HG03025 (cell line): Measurements from ENCODE around the gene HHATL.

Source experiments
- ATAC-seq: cut with Tn5 transposase; IDR thresholded peaks from one replicate; pipeline ENCODE4 v1.9.1; 2021; ENCODE audit warnings: mild to moderate bottlenecking, moderate library complexity; ENCODE audit not compliant: unreplicated experiment, low FRiP score

The HHATL gene

GRCh38 chr3:42714171-42714852, 11.7 kb upstream of the HHATL start:
- no peak for ATAC-seq

GRCh38 chr3:42713747-42714146, 11.1 kb upstream of the HHATL start:
- ATAC-seq: no peak

GRCh38 chr3:42712688-42713372, 10.2 kb upstream of the HHATL start:
- no peak for ATAC-seq

GRCh38 chr3:42712344-42712648, 9.7 kb upstream of the HHATL start:
- no peak for ATAC-seq

- ATAC-seq: no peak
Measured at GRCh38 chr3:42711491-42712343, 9.1 kb upstream of the HHATL start.

GRCh38 chr3:42710323-42711021, 7.9 kb upstream of the HHATL start:
- no peak for ATAC-seq

- no peak for ATAC-seq
Measured at GRCh38 chr3:42709621-42710020, 7.0 kb upstream of the HHATL start.

- no peak for ATAC-seq
Measured at GRCh38 chr3:42708611-42709151, 6.1 kb upstream of the HHATL start.

GRCh38 chr3:42707620-42708355, 5.2 kb upstream of the HHATL start:
- no peak for ATAC-seq

- no peak for ATAC-seq
Measured at GRCh38 chr3:42706721-42707619, 4.4 kb upstream of the HHATL start.

- ATAC-seq: no peak
Measured at GRCh38 chr3:42705962-42706585, 3.5 kb upstream of the HHATL start.

- ATAC-seq: no peak
Measured at GRCh38 chr3:42705058-42705767, 2.6 kb upstream of the HHATL start.

GRCh38 chr3:42704136-42704841, 1.7 kb upstream of the HHATL start:
- no peak for ATAC-seq

GRCh38 chr3:42703695-42704025, 1.1 kb upstream of the HHATL start:
- no peak for ATAC-seq

GRCh38 chr3:42702982-42703694, 540 bp upstream of the HHATL start:
- ATAC-seq: no peak

GRCh38 chr3:42701371-42702065, 1.1 kb downstream of the HHATL start:
- no peak for ATAC-seq
